Epithelial cell of esophagus (primary cell): ENCODE measurements around the gene CACNG5.
A peak's percentile ranks its signal among the peaks of the same experiment; 100 is the strongest.

Experiments used
- DNase-seq: peaks from one replicate; pipeline ENCODE4 v3.0.0; 2010; ENCODE audit warnings: low read depth
- H3K4me3 ChIP-seq: 2 replicates; pipeline ENCODE4 v1.5.1; 2011; ENCODE audit warnings: mild to moderate bottlenecking, low read length, control low read depth
- CTCF ChIP-seq: IDR thresholded peaks from 2 replicates; pipeline ENCODE4 v1.5.1; 2011; ENCODE audit warnings: low read depth, mild to moderate bottlenecking, low read length, control low read depth, inconsistent platforms; ENCODE audit not compliant: insufficient read depth; ENCODE audit errors: missing control alignments

CACNG5 gene

GRCh38 chr17:66819466-66819865 is 15.5 kb upstream of the CACNG5 start:
- no peak for TF ChIP-seq CTCF
- H3K4me3 ChIP-seq: no peak overlapping the region
- DNase-seq: no peak

GRCh38 chr17:66822009-66822408 is 12.9 kb upstream of the CACNG5 start:
- H3K4me3 ChIP-seq: no peak overlapping the region
- no peak for DNase-seq
- TF ChIP-seq CTCF: no peak

- TF ChIP-seq CTCF: no peak
- DNase-seq: no peak
- H3K4me3 ChIP-seq: no peak overlapping the region
These were observed 8.1 kb upstream of the CACNG5 start for GRCh38 chr17:66826856-66827255.

- no peak for TF ChIP-seq CTCF
- DNase-seq: peak; percentile 78
- H3K4me3 ChIP-seq: no peak overlapping the region
These were observed 5.5 kb upstream of the CACNG5 start for GRCh38 chr17:66829386-66829864.

GRCh38 chr17:66829883-66830282 is 5.0 kb upstream of the CACNG5 start:
- DNase-seq: no peak
- H3K4me3 ChIP-seq: no peak overlapping the region
- TF ChIP-seq CTCF: no peak

GRCh38 chr17:66830451-66830850 is 4.5 kb upstream of the CACNG5 start:
- no peak for DNase-seq
- TF ChIP-seq CTCF: no peak
- H3K4me3 ChIP-seq: no peak overlapping the region

- TF ChIP-seq CTCF: no peak
- DNase-seq: no peak
- no peak overlapping the region for H3K4me3 ChIP-seq
These were observed 3.3 kb upstream of the CACNG5 start for GRCh38 chr17:66831383-66832210.
